CD14-positive monocyte (primary cell): ENCODE measurements around the gene ANO9. TPM values are rescaled to one million over a fixed set of nuclear protein-coding genes. Genes with fewer than 3 reads are reported as not detected.

ENCODE experiments used
- DNase-seq, 3 donors: peaks; one replicate each; pipeline ENCODE4 v3.0.0-alpha.2; 2011 to 2022
- H2AFZ ChIP-seq: 2 replicates; pipeline ENCODE4 v1.6.0; 2012; ENCODE audit warnings: mild to moderate bottlenecking, low read depth, low read length, inconsistent platforms; ENCODE audit not compliant: insufficient read depth, poor library complexity, severe bottlenecking
- H3K27ac ChIP-seq, 2 donors: 1 replicate in 1 of 2; 2 replicates in 1 of 2; pipeline ENCODE4 v1.5.1; 2012 to 2013; ENCODE audit warnings: low read length in 2 of 2, control low read depth in 1 of 2, inconsistent platforms in 1 of 2, low read depth in 1 of 2, mild to moderate bottlenecking in 1 of 2
- H3K27me3 ChIP-seq, 2 donors: one replicate each; pipeline versions ENCODE4 v1.6.0 to v1.6.1; 2011 to 2013; ENCODE audit warnings: low read length in 2 of 2; ENCODE audit not compliant: control insufficient read depth in 2 of 2, insufficient read depth in 2 of 2
- H3K36me3 ChIP-seq, 2 donors: replicated peaks in 1 of 2; 1 replicate in 1 of 2; 2 replicates in 1 of 2; pipeline versions ENCODE4 v1.5.1 to v1.6.1; 2012 to 2013; ENCODE audit warnings: low read length in 2 of 2, control low read depth in 1 of 2, inconsistent platforms in 1 of 2, mild to moderate bottlenecking in 1 of 2; ENCODE audit not compliant: insufficient read depth in 2 of 2, control insufficient read depth in 1 of 2
- H3K4me1 ChIP-seq, 2 donors: 1 replicate in 1 of 2; 2 replicates in 1 of 2; pipeline versions ENCODE4 v1.5.1 to v1.6.1; 2012 to 2013; ENCODE audit warnings: low read length in 2 of 2, control low read depth in 1 of 2, inconsistent platforms in 1 of 2, mild to moderate bottlenecking in 1 of 2, moderate library complexity in 1 of 2; ENCODE audit not compliant: insufficient read depth in 2 of 2, control insufficient read depth in 1 of 2
- H3K4me2 ChIP-seq: replicated peaks from 2 replicates; pipeline ENCODE3; 2012; ENCODE audit warnings: low read length, moderate library complexity, mild to moderate bottlenecking; ENCODE audit not compliant: poor library complexity, severe bottlenecking; ENCODE audit errors: extremely low read depth
- H3K4me3 ChIP-seq, 3 experiments: fragments of 200-600 bp in 1 of 3; sonication (generic) in 1 of 3; replicated peaks in 1 of 3; 1 replicate in 2 of 3; 2 replicates in 1 of 3; pipeline ENCODE4 v1.5.1; 2011 to 2013; ENCODE audit warnings: low read length in 3 of 3, mild to moderate bottlenecking in 3 of 3, control low read depth in 2 of 3, low read depth in 2 of 3, inconsistent platforms in 1 of 3, moderate library complexity in 1 of 3
- H3K79me2 ChIP-seq: 2 replicates; pipeline ENCODE4 v1.6.0; 2012; ENCODE audit warnings: mild to moderate bottlenecking, control low read depth, inconsistent platforms, low read length, moderate library complexity; ENCODE audit not compliant: insufficient read depth
- H3K9ac ChIP-seq: 2 replicates; pipeline ENCODE4 v1.6.0; 2017; ENCODE audit warnings: low read length, mild to moderate bottlenecking; ENCODE audit not compliant: insufficient read depth, poor library complexity, severe bottlenecking
- H3K9me3 ChIP-seq, 2 donors: replicated peaks in 1 of 2; 1 replicate in 1 of 2; 2 replicates in 1 of 2; pipeline versions ENCODE4 v1.5.1 to v1.6.1; 2012 to 2013; ENCODE audit warnings: low read length in 2 of 2, control low read depth in 1 of 2; ENCODE audit not compliant: control insufficient read depth in 1 of 2, insufficient read depth in 1 of 2
- H4K20me1 ChIP-seq: 2 replicates; pipeline ENCODE4 v1.6.0; 2012; ENCODE audit warnings: mild to moderate bottlenecking, low read length, control low read depth, moderate library complexity; ENCODE audit not compliant: insufficient read depth
- H3K27ac Mint-ChIP-seq, 7 donors: one replicate each; pipeline ENCODE4 v1.8.0; 2020; ENCODE audit warnings: mild to moderate bottlenecking in 7 of 7, mixed read lengths in 7 of 7, moderate library complexity in 6 of 7, inconsistent platforms in 2 of 7
- H3K27me3 Mint-ChIP-seq, 3 donors: one replicate each; pipeline ENCODE4 v1.8.0; 2021 to 2022; ENCODE audit warnings: low read depth in 3 of 3, mild to moderate bottlenecking in 3 of 3, mixed read lengths in 3 of 3, moderate library complexity in 3 of 3, inconsistent platforms in 1 of 3
- H3K36me3 Mint-ChIP-seq, 2 donors: one replicate each; pipeline ENCODE4 v1.8.0; 2020; ENCODE audit warnings: mixed read lengths in 2 of 2, inconsistent platforms in 1 of 2, mild to moderate bottlenecking in 1 of 2
- H3K4me1 Mint-ChIP-seq: one replicate; pipeline ENCODE4 v1.8.0; 2020; ENCODE audit warnings: mild to moderate bottlenecking, mixed read lengths
- H3K4me3 Mint-ChIP-seq, 2 donors: one replicate each; pipeline ENCODE4 v1.8.0; 2020; ENCODE audit warnings: mild to moderate bottlenecking in 2 of 2, mixed read lengths in 2 of 2, moderate library complexity in 1 of 2
- H3K9me3 Mint-ChIP-seq, 7 donors: one replicate each; pipeline ENCODE4 v1.8.0; 2020 to 2022; ENCODE audit warnings: mixed read lengths in 7 of 7, mild to moderate bottlenecking in 6 of 7, moderate library complexity in 6 of 7, inconsistent platforms in 2 of 7
- WGBS: methylation state at CpG from one replicate; pipeline ENCODE4 v1.1.5; 2013; ENCODE audit warnings: missing lambda C conversion rate; ENCODE audit not compliant: insufficient coverage; 5-methylcytosine and 5-hydroxymethylcytosine counted together
- intact Hi-C, 2 donors: fragments of 100-400 bp; cut with micrococcal nuclease; formaldehyde crosslinking; loops; one replicate each; pipeline versions ENCODE4 v1.15.0 to v1.15.1; 2023
- polyA plus RNA-seq, 3 donors: library from polyadenylated mRNA; depleted of rRNA in 1 of 3; unstranded in 2 of 3; stranded (reverse) in 1 of 3; fragments of 300-500 nt in 2 of 3; fragments of >200 nt in 1 of 3; fragmentation: Illumina TruSeq in 2 of 3; gene quantifications; 1 replicate in 2 of 3; 2 replicates in 1 of 3; pipeline ENCODE4 v1.2.3, GENCODE V29; 2012 to 2021
- TF ChIP-seq, protein P1 (sequence below): fragments of 200-600 bp; IDR thresholded peaks from one replicate; pipeline ENCODE4 v1.8.0; 2022; ENCODE audit warnings: antibody characterized with exemption, mild to moderate bottlenecking

The ANO9 gene
- polyA plus RNA-seq, 3 donors = 0.18 to 0.24 TPM; not detected in 1

- no peak for DNase-seq
- H3K27me3 Mint-ChIP-seq = peaks cover 10 to 37% (median 11%) of the 10 kb centered on the region in 3 donors
- 90% methylated on average over 12 of the region's 16 CpGs for WGBS
- no peak overlapping the region for H3K4me3 Mint-ChIP-seq
- no peaks in the 10 kb centered on the region for H3K36me3 Mint-ChIP-seq
- Histone ChIP-seq H3K27me3 (peaks cover 0 to 18% of the 10 kb centered on the region in 2 donors), H3K27ac (no peak overlapping the region), H3K79me2 (no peaks in the 10 kb centered on the region), H3K9ac (no peak overlapping the region), H3K4me3 (no peak overlapping the region), H3K4me1 (peaks cover 5 to 7% of the 10 kb centered on the region in 2 donors), H3K9me3 (no peaks in the 10 kb centered on the region), H4K20me1 (no peaks in the 10 kb centered on the region), H2AFZ (no peak overlapping the region), H3K4me2 (no peak overlapping the region), H3K36me3 (no peaks in the 10 kb centered on the region)
- TF ChIP-seq, protein P1, sequence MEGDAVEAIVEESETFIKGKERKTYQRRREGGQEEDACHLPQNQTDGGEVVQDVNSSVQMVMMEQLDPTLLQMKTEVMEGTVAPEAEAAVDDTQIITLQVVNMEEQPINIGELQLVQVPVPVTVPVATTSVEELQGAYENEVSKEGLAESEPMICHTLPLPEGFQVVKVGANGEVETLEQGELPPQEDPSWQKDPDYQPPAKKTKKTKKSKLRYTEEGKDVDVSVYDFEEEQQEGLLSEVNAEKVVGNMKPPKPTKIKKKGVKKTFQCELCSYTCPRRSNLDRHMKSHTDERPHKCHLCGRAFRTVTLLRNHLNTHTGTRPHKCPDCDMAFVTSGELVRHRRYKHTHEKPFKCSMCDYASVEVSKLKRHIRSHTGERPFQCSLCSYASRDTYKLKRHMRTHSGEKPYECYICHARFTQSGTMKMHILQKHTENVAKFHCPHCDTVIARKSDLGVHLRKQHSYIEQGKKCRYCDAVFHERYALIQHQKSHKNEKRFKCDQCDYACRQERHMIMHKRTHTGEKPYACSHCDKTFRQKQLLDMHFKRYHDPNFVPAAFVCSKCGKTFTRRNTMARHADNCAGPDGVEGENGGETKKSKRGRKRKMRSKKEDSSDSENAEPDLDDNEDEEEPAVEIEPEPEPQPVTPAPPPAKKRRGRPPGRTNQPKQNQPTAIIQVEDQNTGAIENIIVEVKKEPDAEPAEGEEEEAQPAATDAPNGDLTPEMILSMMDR = no peak
- H3K9me3 Mint-ChIP-seq = peaks cover 0 to 3% (median 0%) of the 10 kb centered on the region in 7 donors
- peaks cover 5% of the 10 kb centered on the region for H3K4me1 Mint-ChIP-seq
- no peak overlapping the region for H3K27ac Mint-ChIP-seq
- intact Hi-C loops = no loop called here
Measured at GRCh38 chr11:443542-444199, 1.9 kb upstream of the ANO9 start.

DNA sequence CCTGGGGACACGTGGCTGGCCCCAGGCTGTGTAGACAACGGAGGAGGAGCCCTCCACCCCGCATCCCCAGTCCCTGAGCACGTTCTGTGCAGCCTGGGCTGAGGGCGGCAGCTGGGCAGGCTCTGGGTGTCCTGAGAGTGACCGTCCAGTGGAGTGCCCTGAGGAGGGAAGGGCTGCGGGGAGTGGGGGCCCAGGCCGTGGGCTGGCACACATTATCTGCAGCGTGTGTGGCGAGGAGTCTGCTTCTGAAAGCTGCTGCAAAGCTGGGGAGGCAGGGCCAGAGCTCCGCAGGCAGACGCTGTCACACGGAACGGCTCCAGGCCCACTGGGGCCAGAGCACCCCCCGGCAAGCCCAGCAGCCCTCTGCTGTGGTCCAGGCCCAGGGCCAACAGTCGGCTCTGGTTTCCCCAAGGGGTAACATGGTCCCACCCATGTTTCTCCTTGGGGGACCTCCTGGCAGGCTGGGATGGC, 835 bp upstream of the ANO9 start:
- no peak overlapping the region for H3K27ac ChIP-seq
- H2AFZ ChIP-seq = no peak overlapping the region
- H3K36me3 ChIP-seq = no peaks in the 10 kb centered on the region
- WGBS = 84% methylated on average over 16 of the region's 16 CpGs
- Mint-ChIP-seq H3K4me3 (no peak overlapping the region), H3K4me1 (peaks cover 2% of the 10 kb centered on the region), H3K27me3 (peaks cover 11 to 37% (median 11%) of the 10 kb centered on the region in 3 donors), H3K36me3 (no peaks in the 10 kb centered on the region), H3K9me3 (peaks cover 0 to 3% (median 0%) of the 10 kb centered on the region in 7 donors), H3K27ac (no peak overlapping the region)
- TF ChIP-seq, protein P1 = no peak
- H4K20me1 ChIP-seq = no peaks in the 10 kb centered on the region
- H3K9me3 ChIP-seq = no peaks in the 10 kb centered on the region
- H3K9ac ChIP-seq = no peak overlapping the region
- peaks cover 0 to 18% of the 10 kb centered on the region in 2 donors for H3K27me3 ChIP-seq
- peaks cover 0 to under 1% of the 10 kb centered on the region in 2 donors for H3K4me1 ChIP-seq
- no peak overlapping the region for H3K4me2 ChIP-seq
- intact Hi-C loops = no loop called here
- DNase-seq = no peak
- no peak overlapping the region for H3K4me3 ChIP-seq
- H3K79me2 ChIP-seq = no peaks in the 10 kb centered on the region
